HG02973 (cell line): ENCODE measurements around the gene TBC1D22B.
"Not testable (repeated sequence)": the region's sequence is repeated elsewhere in the genome, so short reads cannot be mapped to it uniquely, and the experiment has no call there.

ENCODE experiments used
- ATAC-seq: cut with Tn5 transposase; IDR thresholded peaks from one replicate; pipeline ENCODE4 v1.9.1; 2021; ENCODE audit warnings: moderate library complexity; ENCODE audit not compliant: unreplicated experiment

TBC1D22B gene

DNA sequence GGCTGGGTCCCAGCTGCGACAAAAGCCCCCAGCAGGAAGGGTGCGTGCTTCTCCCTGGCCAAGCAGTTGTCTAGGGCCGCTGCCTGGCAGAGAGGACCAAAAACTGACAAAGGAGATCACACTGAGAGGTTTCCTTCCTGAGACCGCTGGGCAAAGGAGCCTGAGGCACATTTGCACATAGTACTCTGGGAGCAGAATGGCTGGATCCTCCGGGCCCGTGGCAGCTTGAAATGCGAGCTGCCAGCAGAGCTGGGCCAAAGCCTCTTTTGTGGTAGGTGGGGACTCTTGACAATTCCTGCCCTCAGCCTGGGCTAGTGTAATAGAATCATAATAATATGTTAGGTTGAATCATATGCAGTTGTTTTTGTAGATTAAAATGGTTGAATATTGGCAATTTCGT is 63.1 kb downstream of the TBC1D22B start:
- ATAC-seq: no peak

DNA sequence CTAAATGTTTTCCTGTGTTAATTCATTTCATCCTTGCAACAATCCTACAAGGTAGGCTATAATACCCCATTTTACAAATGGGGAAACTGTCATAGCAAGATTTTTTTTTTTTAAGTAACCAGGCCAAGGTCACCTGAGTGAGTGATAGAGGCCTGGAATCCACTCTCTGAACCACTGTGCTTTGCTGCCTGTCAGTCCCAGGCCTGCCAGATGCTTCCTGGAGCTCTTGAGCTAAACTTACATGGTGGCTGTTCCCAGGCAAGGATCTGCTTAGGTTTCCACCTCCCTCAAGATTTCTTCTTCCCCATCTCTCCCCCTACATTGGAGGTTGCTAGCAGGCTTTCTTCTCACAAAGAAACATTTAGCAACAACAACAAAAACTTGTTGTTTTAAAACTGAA is 63.5 kb downstream of the TBC1D22B start:
- no peak for ATAC-seq

DNA sequence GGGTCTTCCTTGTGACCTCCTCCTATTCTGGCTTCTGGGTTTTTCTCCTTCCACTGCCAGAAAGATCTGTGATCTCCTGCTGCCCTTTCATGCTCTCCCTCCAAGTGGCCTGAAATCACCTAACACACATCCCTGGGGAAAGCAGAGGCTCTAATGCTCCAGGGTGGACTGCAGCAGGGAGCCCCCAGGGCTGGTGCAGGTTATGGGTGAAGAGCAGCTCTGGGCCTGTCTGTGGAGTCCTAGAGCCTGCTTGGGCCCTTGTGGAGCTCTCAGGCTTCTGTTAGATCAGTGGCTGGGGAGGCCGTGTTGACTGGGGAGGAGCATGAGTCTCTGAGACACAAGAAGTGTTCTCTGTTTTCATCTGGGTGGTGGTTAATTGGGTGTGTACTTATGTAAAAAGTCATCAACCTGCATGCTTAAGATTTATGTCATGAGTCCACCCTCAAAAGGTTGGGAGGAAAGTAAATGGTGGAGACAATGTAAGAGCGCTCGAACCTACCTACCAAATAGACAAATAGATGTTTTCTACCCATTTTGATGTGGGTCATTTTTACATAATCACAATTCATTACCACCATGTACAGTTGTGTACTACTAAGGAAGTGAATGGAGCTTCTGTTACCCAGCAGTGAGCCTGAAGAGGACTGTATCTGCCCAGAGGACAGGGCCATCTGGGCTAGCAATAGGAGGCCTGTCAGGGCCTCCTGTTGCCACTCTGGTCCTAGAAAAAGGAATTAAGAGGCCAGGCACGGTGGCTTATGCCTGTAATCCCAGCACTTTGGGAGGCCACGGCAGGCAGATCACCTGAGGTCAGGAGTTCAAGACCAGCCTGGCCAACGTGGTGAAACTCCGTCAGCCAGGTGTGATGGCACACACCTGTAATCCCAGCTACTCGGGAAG is 64.2 kb downstream of the TBC1D22B start:
- no peak for ATAC-seq

DNA sequence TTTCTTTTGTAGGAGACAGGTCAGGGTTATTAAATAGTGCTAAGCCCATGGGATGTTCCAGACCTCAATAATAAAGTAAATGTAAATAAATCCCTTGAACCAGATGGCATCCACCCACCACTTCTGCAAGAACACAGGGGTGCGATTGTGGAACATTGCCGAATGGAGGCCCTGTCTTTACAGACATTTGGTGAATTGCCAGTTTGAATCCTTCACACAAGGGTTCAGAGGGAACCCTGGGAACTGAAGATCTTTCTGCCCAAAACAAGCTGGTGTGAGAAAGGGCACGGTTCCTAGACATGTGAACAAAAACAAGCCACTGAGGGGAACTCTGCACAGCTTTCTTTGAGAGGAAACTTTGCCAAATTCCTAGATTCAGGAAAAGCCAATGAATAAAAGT is 66.0 kb downstream of the TBC1D22B start:
- no peak for ATAC-seq

DNA sequence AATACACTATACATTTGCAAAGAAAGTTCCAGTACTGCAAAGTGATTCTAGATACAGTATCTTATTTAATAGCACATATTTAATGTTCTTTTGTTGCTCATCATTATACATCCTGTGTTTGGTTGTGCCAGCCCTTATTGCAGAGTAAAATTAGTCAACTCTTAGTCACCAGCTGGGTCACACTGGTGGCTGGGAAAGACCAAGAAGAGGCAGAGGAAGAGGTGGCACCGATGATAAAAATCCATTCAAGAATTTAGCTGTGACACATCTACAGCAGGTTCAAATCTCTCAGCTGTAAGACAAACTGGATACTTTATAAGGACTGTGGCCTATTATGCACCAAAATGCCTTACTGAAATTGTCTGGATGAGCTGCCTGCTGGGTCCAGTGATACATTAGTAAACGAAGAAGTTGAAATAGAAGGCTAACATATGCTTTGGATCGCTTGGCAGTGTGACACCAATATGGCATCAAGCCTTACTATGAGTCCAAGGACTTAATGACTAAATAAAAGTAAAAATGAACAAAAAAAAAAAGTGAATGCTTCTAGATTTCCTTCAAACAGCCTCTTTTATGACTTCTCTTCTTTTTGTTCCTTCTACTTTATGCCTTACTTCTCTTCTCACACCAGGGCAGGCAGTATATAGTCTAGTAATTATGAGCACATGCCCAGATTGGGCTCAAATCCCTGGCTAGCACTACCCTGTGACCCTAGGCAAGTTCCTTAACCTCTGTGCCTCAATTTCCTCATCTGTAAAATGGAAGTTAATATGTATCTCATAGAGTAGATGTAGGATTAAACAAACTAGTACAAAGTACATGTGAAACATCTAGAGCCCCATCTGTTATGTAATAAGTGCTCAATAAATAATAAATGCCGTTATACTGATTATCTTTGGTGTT is 66.8 kb downstream of the TBC1D22B start:
- no peak for ATAC-seq

DNA sequence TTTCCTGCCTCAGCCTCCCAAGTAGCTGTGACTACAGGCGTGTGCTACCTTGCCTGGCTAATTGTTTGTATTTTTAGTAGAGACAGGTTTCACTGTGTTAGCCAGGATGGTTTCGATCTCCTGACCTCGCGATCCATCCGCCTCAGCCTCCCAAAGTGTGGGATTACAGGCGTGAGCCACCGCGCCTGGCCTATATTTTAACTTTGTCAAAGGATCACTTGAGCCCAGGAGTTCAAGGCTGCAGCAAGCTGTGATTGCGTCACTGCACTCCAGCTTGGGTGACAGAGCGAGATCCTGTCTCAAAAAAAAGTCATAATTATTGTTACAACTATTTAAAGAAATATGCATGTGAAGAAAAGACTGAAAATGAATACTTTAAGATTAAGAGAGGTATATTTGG is 72.8 kb downstream of the TBC1D22B start:
- not testable (repeated sequence) for ATAC-seq

DNA sequence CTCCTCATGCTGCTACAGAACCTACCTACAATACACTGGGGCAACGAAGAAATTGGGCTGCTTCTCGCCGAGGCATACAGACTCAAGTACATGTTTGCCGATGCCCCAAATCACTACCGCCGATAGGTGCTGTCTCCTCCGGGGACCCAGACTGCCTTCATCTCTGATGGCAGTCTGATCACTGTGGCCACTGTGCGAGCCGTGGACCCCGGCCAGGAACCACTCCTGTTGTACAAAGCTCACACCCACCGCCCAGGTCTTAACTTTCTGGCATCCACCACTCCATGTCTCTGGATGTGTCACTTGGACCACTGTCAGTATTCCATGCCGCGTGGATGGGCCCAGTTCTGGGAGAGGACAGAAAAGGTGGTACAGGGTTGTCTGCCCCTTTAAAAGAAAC is 73.5 kb downstream of the TBC1D22B start:
- no peak for ATAC-seq

DNA sequence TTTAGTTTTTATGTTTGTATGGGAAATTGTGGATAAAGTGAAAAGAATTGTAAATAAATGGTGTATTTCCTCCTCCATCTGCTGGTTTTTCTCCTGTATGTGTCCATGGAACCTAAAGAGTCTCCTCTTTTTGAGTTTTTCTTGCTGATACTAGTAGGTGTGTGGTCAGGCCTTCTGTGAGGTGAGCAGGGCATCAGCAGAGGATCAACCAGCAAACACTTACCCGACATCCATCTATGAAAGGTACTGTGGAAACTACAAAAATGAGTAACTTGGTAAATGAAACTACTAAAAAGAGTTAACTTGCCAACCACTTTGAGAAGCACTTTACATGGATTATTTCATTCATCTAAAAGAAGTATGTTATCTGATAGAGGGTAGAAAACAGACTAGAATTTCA is 75.3 kb downstream of the TBC1D22B start:
- no peak for ATAC-seq

DNA sequence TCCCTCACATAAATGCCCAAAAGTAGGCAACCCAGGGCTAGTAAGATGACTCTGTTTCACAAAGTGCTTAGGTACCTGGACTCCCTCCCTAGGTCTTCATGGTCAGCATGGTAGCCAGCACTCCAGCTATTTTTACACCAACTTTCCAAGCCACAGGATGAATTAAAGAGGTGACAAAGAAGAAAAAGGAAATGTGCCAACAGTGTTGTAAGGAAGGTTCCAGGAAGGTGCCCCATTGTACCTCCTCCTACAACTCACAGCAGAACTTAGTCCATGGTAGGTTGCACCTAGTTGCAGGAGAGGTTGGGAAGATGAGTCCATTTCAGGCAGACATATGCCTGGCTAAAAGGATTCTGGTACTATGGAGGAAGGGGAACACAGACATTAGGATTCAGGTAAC is 76.5 kb downstream of the TBC1D22B start:
- no peak for ATAC-seq

DNA sequence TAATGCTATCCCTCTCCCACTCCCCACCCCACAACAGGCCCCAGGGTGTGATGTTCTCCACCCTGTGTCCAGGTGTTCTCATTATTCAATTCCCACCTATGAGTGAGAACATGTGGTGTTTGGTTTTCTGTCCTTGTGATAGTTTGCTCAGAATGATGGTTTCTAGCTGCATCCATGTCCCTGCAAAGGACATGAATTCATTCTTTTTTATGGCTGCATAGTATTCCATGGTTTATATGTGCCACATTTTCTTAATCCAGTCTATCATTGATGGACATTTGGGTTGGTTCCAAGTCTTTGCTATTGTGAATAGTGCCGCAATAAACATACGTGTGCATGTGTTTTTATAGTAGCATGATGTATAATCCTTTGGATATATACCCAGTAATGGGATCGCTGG is 80.7 kb downstream of the TBC1D22B start:
- not testable (repeated sequence) for ATAC-seq

DNA sequence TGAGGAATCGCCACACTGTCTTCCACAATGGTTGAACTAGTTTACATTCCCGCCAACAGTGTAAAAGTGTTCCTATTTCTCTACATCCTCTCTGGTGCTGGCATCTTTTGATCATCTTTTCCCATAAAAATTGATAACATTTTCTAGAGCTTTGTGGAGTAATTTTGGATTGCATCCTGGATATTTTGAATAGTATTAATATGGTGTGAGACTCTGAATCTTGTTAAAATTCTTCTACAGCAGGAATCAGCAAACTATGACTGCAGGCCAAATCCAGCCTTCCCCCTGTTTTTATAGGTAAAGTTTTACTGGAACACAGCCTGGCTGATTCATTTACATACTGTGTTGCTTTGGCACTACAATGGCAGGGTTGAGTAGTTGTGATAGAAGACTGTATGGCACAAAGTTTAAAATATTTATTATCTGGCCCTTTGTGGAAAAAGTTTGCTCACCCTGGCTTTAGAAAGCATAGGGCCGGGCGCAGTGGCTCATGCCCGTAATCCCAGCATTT is 81.2 kb downstream of the TBC1D22B start:
- no peak for ATAC-seq

DNA sequence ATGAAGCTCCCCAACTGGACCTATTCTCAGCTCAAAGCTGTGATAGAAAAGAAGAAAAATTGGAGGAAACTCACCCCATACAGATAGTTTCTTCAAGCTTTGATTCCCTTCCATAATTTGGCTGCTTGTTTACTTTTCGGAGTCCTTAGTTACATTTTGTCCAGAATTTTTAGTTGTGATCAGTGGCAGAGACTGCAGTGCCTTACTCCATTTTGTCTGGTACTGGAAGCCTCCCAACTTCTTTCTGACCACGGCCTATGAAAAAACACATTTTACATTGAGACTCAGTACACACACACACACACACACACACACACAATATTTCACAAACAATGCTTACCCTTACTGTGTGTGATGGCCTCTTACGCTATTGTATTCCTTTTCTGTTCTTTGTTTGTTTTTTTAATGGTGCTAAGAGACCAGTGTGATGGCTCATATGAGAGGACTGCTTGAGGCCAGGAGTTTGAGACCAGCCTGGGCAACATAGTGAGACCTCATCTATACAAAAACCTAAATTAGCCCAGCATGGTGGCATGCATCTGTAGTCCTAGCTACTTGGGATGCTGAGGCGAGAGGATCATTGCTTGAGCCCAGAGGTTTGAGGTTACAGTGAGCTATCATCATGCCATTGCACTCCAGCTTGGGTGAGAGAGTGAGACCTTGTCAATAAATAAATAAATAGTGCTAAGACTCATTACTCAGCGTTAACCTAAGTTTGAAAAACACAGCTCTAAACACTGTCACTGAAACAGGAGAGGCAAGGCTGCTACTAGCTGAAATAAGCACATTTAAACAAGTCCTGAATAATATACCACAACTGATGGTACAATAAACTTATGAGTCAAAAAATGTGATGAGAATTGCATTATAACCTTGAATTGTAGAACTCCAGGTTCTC is 82.4 kb downstream of the TBC1D22B start:
- no peak for ATAC-seq

DNA sequence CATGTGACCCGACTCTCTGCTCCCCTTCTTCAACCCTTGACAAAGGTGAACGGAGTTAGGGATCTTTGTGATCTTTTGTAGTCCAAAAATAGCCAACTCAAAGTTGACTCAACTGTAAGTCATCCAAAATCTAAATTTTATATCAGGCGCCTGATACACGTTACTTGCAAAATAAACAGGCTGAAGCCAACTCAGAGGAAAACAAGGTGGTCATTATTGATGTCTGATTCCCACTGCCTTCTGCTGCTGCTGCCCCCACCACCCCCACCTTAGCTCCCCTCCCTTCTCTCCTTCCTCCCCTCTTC is 83.0 kb downstream of the TBC1D22B start:
- ATAC-seq: no peak

DNA sequence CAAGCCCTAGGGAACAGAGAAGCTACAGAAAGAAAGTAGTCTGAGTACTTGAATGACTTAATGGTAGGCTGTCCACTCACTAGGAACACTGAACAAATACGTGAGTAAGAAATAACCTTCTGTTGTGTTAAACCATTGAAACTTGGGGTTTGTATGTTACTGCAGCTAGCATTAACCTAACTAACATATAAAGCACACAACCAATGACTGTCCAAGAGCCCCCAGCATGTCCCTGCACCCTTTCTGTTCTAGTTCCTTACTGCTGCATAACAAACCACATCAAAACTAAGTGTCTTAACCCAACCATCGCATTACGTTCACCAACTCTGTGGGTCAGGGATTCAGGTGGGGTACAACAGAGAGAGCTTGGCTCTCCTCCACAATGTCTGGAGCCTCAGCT is 85.7 kb downstream of the TBC1D22B start:
- ATAC-seq: no peak

DNA sequence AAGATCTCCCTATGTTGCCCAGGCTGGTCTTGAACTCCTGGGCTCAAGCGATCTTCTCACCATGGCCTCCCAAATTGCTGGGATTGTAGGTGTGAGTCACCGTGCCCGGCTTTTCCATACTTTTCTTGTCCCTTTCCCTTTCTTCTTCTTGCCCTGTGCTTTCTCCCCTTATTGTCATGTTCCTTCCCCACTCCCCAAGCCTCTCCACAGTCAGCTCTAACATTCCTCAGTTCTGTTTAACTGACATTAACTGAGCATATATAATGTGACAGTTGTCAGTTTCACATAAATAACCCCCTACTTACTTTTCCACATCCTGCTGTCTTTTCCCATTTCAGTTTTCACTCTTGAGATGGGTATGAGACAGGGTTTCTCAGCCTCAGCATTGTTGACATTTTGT is 86.7 kb downstream of the TBC1D22B start:
- ATAC-seq: no peak

DNA sequence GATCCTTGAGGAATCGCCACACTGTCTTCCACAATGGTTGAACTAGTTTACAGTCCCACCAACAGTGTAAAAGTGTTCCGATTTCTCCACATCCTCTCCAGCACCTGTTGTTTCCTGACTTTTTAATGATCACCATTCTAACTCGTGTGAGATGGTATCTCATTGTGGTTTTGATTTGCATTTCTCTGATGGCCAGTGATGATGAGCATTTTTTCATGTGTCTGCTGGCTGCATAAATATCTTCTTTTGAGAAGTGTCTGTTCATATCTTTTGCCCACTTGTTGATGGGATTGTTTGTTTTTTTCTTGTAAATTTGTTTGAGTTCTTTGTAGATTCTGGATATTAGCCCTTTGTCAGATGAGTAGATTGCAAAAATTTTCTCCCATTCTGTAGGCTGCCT is 88.2 kb downstream of the TBC1D22B start:
- ATAC-seq: not testable (repeated sequence)

DNA sequence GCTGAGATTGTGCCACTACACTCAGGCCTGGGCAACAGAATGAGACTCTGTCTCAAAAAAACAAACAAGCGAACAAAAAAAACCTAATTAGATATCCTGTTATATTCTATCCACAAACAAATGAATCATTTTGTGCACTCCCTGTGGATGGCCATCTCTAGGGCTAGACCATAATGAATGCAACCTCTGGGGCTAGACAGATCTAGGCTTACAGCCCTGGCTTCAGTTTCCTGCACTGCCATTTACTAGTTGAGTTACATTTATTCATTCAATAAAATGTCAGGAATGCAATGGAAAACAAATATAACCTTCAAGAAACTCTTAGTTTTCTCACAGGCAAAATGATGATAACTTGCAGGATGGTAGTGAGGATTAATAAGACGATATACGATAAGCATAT is 89.6 kb downstream of the TBC1D22B start:
- no peak for ATAC-seq

DNA sequence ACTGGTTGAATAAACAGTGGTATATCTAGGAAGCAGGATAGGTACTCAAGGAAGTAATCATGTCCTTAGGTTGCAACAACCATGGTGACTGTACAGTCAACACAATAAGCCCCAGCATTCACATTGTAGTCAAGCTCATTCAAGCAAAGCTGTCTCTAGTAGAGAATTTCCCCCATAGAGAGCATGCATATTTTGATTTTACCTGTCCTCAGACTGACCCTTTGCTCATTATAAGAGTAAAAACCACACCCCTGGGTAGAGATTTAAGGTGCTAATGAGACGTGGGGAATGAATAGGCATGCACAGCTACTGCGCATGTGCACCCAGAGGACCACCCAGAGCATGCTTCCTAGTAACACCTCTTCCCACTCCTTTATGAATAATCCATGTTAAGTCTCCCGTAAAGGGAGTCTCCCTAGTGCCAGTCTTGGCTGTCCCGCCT is 90.1 kb downstream of the TBC1D22B start:
- no peak for ATAC-seq

DNA sequence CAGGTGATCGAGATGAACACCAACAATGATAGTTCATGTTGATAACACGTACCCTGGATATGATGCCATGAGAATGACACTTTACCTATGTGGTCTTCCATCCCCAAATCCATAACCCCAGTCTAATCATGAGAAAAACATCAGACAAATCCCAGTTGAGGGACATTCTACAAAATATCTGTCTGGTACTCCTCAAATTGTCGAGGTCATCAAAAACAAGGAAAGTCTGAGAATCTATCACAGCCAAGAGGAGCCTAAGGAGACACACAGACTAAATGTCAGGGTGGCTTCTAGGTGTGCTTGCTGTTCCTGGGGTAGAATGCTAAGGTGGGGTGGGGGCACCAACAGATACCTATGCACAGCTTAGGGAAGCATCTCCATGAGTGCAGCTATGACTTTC is 93.5 kb downstream of the TBC1D22B start:
- ATAC-seq: no peak

DNA sequence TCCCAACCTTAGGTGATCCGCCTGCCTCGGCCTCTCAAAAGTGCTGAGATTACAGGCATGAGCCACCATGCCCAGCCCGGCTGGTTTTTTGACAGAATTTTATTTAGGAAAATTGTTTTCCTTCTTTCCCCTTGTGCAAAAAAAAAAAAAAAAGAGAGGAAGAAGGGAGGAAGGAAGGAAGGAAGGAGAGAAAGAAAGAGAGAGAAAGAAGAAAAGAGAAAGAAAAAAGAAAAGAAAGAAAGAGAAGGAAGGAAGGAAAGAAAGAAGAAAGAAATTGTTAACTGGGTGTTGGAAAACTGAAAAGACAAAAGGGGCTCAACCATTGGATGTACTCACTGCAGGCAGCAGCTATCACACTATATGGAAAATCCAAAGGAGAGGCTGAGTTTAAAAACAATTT is 94.8 kb downstream of the TBC1D22B start:
- ATAC-seq: no peak
